GM15510 (cell line): ENCODE results near the gene CDH9.

Experiments
- POLR2A ChIP-seq: IDR thresholded peaks from 3 replicates; pipeline ENCODE4 v1.6.1; 2011; ENCODE audit warnings: borderline replicate concordance; ENCODE audit not compliant: insufficient read length; ENCODE audit errors: extremely low read depth

Gene CDH9

DNA sequence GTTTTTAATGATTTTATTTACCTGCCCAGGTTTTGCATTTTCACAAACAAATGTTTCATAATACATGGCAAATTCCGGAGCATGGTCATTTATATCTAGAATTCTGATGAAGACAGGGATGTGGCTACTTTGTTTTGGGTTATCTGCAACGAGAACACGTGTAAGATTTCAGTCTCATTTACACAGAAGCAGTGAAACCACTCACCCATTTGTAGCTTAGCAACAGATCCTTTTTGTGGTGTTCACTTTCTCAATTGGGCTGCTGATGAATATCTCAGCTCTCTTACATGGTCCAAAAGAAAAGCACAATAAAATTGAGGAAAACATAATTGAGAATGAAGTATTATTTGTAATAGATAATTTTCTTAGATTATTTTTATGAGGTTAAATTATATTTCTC lies 148.6 kb downstream of the CDH9 start:
- TF ChIP-seq POLR2A = no peak

DNA sequence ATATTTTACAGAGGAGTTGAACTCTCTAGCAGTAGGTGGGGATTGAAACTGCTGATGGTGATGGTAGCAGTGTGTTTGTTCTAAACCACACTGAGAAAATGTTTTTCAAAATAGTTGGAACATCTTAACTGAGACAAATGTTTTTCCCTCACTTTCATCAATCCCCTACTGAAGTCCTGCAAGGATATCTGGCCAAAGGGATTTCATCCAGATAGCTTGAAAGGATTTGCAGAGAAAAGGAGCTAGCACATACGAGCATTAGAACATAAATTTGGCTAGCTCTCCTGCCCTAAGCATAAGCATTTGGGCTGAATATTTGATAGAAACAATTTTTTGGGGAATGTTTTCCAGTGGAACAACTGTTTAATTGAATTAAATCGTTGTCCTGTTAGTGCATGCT lies 153.9 kb downstream of the CDH9 start:
- no peak for TF ChIP-seq POLR2A

DNA sequence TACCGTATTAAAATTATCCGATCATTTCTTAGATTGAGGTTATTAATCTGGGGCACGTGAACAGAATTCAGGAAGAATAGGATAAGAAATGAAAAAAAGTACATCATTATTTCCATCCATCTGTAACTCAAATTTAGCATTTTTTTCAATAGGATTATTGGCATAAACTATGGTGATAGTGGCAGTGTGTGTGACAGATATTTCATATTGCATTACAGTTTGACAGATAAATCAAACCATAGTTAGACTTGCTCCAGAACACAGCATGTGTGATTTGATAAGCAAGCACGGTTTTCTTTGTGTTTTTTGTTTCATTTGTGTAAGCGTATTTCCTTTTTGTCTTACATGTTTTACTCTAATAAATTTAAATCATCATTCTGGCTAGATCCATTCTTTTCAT lies 155.0 kb downstream of the CDH9 start:
- TF ChIP-seq POLR2A = no peak

DNA sequence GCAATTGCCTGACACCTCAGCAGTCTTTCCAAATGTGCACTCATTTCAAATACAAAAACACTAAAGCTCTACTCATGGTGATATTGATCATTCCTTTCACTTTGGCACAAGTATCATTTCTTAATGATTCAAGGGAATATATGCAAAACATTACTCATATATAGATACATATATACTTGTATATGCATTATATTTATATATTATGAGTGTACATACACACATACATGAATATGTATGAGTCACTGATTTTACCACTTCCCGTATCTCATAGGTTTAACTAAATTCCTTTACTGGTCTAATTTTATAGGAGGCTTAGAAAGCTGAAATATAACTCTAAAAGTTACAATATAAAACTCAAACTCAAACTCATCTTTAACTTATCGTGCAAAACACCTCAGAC lies 156.5 kb downstream of the CDH9 start:
- TF ChIP-seq POLR2A = no peak

DNA sequence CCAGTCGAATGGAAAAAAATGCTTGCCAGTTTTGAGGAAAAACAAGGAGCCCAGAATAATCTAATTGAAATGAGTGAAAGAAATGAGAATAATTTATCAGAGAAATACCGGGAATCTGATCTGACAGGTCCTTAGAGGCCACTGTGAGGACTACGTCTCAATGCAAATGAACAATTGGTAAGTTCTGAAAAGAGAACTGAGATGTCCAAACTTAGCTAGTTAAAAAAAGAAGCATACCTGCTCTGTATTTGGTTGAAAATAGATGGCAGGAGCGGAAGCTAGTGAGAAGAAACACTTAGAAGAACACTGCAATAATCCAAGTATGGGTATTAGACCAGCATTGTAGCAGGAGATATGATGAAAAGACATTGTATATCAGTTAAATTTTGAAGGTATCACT lies 161.2 kb downstream of the CDH9 start:
- TF ChIP-seq POLR2A = no peak

DNA sequence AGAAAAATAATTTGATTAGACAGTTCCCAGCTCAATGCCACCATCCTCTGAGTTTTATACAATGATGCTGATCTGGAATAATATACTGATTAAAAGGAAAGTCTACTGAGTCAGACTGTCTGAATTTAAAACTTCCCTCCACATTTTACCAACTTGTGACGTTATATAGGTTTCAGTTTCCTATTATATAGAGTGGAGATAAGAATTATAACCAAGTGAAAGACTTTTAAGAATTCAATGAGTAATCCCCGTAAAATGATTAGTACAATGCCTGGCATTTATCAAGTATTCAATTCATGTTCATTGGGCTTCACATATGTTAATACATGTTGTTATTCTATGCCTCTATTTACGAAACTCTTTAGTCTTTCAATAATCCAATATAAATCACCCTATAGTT lies 166.0 kb downstream of the CDH9 start:
- TF ChIP-seq POLR2A = no peak

DNA sequence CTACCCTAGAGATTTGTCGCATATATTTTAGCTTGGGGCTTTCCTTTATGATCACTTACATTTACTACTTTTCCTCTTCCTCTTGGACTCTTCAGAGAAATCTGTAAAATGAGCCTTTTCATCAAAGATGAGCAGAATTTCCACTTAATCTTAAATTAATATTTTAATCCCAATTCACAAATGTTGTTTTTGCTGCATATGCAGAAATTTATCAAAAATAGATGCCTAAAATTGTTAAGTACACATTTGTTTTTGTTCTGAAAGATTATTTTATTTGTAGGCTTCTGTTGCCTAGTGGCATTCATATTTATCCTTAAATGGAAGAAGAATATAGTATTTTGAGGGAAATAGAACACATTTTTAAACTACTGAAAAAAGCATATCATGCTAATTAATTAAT lies 168.6 kb downstream of the CDH9 start:
- TF ChIP-seq POLR2A = no peak

DNA sequence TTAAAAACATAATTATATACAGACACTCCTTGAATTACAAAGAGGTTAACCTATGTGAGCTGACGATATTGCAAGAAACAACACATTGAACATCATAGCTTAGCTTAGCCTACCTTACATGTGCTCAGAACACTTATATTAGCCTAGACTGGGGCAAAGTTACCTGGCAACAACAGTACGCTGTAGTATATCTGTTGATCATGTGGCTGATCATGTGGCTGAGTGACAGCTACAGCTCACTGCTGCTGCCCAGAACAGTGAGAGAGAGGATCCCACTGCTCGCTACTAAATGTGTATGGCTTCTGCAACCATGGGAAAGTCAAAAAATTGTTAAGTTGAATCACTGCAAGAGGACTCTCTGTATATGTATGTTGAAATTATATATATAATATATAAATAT lies 169.9 kb downstream of the CDH9 start:
- TF ChIP-seq POLR2A = no peak

DNA sequence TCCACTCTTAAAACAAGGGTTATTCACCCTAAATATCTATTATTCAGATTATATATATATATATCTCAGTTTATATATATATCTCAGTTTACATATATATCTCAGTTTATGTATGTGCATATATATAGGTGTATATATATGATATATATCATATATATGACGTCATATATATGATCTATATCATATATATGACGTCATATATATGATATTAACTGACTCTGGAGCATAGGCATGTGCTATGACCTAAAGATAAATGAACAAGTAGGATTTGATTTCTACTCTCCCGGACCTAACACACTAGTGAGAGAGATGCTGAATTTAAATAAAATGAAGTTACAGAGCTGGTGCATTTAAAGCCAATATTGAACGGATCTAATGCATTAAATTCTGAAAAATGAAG lies 174.3 kb downstream of the CDH9 start:
- no peak for TF ChIP-seq POLR2A

DNA sequence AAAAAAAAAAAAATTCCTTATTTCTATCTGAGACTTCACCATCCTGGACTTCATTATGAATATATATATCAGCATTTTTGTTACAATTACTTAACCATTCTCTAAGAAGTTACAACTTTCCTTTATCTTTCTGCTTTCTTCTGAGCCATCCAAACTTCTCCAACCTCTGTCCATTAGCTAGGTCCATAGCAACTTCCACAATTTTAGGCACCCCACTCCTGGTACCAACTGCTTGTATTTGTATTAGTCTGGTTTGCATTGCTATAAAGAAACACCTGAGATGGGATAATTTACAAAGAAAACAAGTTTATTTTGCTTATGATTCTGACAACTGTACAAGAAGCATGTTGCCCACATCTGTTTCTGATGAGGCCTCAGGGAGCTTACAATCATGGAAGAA lies 182.1 kb downstream of the CDH9 start:
- no peak for TF ChIP-seq POLR2A

DNA sequence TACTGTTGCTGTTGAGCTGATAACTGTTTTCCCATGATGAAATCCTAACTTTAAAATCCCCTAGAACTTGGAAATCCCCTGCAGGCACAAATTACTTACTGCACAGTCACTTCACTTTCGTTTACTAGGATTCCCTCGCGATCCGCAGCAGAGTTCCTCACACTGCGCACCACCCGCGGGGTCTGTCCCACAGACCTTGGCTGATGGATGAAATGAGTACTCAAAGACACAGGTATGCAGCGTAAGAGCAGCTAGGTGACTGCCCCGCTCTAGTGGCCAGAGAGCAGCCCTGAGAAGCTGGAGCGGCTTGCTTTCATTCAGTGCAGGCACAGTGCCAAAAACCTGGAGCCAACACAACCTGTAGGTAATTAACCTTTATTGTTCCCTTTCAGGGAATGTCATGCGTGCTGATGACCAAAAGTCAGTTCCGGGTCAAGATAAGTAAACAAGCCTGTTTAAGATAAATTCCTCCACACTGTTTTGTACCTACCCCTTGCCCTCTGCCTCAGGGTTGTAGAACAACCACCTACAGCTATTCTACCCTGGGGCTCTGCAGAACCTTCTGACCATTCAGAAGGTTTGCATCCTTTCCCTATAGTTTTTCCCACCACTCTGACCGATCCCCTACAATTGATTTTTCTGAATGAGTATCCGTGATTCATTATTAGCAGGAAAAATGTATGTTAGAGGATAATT lies 191.2 kb downstream of the CDH9 start:
- no peak for TF ChIP-seq POLR2A

DNA sequence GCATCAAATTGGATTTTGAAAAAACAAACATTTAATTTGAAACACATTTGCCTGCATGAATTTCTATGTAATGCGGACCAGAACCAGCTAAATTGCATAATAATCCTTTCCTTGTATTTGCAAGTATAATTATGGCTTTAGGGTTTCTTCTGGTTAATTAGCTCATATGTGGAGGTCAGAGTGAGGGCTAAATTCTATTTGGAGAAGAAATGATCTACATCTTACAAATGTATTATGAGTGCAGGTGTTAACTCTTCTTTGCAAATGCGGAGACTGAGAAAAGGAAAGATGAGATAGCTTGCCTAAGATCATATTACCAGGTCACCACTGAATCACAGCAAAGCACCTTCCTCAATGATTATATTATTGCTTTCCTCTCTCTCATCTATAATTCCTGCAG lies 194.7 kb downstream of the CDH9 start:
- TF ChIP-seq POLR2A = no peak

DNA sequence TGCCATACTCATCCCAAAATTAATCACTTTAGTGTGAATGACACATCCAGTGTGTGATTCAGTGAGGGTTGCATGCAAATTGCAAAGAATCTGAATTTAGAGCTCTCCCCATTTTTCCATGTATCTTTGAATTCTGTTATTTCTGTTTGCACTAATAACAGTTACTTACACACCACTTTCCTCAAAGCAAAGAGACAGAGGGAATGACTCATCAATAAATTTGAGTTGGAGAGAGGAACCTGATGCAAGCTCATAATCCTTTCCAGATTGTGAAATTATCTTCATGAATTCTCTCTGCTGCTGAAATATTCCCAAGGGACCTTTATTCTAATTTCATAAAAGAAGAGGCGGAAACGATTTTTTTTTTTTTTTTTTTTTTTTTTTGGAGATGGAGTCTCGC lies 204.8 kb downstream of the CDH9 start:
- TF ChIP-seq POLR2A = no peak
